SU-DHL-6 (cell line): ENCODE measurements around the gene PRKAR2A.

Experiments used
- CTCF ChIP-seq: fragments of 200-600 bp; sonication (generic); IDR thresholded peaks from one replicate; pipeline ENCODE4 v1.5.1; 2017; ENCODE audit warnings: antibody characterized with exemption, mild to moderate bottlenecking, low read length, moderate library complexity; ENCODE audit not compliant: insufficient read depth, poor library complexity, severe bottlenecking
- EZH2phosphoT487 ChIP-seq: fragments of 200-600 bp; sonication (generic), shearing (Covaris generic); conservative IDR thresholded peaks from 2 replicates; pipeline ENCODE4 v1.6.1; 2018; ENCODE audit warnings: mild to moderate bottlenecking, antibody characterized with exemption, low read length, moderate library complexity, mixed read lengths

GRCh38 chr3:48743773-48744172 is 103.9 kb downstream of the PRKAR2A start:
- TF ChIP-seq CTCF (no peak), EZH2phosphoT487 (no peak)
